Measurements from ENCODE around the gene KBTBD2.
A peak's percentile ranks its signal among the peaks of the same experiment; 100 is the strongest.
"Not testable (repeated sequence)": the region's sequence is repeated elsewhere in the genome, so short reads cannot be mapped to it uniquely, and the experiment has no call there.

The KBTBD2 gene

GRCh38 chr7:32892521-32893206 is 1.1 kb upstream of the KBTBD2 start:
- DNase-seq, result peak in 1 of 2 experiments; percentile 39

- DNase-seq, result peak; percentile 67 to 93
Observed at GRCh38 chr7:32891800-32892520, 400 bp upstream of the KBTBD2 start.

- no peak for DNase-seq
Observed at GRCh38 chr7:32890793-32891042, 842 bp downstream of the KBTBD2 start.

GRCh38 chr7:32890010-32890792 is 1.4 kb downstream of the KBTBD2 start:
- peak in 1 of 2 experiments; percentile 10 for DNase-seq

GRCh38 chr7:32888505-32888904 is 3.1 kb downstream of the KBTBD2 start:
- DNase-seq, result no peak

- no peak for DNase-seq
Observed at GRCh38 chr7:32887395-32887794, 4.2 kb downstream of the KBTBD2 start.

- no peak for DNase-seq
Observed at GRCh38 chr7:32881074-32881982, 10.2 kb downstream of the KBTBD2 start.

GRCh38 chr7:32879460-32879859 is 12.1 kb downstream of the KBTBD2 start:
- DNase-seq, result no peak

GRCh38 chr7:32878023-32878422 is 13.5 kb downstream of the KBTBD2 start:
- not testable (repeated sequence) for DNase-seq

GRCh38 chr7:32872421-32872820 is 19.1 kb downstream of the KBTBD2 start:
- no peak for DNase-seq

- no peak for DNase-seq
Observed at GRCh38 chr7:32871624-32872371, 19.8 kb downstream of the KBTBD2 start.

- DNase-seq, result no peak
Observed at GRCh38 chr7:32870298-32870697, 21.3 kb downstream of the KBTBD2 start.

- DNase-seq, result no peak
Observed at GRCh38 chr7:32869716-32870115, 21.8 kb downstream of the KBTBD2 start.

GRCh38 chr7:32868116-32868515 is 23.4 kb downstream of the KBTBD2 start:
- no peak for DNase-seq

- no peak for DNase-seq
Observed at GRCh38 chr7:32865448-32866030, 26.0 kb downstream of the KBTBD2 start.

- DNase-seq, result not testable (repeated sequence)
Observed at GRCh38 chr7:32863872-32864271, 27.7 kb downstream of the KBTBD2 start.

GRCh38 chr7:32860090-32860489 is 31.5 kb downstream of the KBTBD2 start:
- DNase-seq, result no peak

GRCh38 chr7:32858648-32859047 is 32.9 kb downstream of the KBTBD2 start:
- no peak for DNase-seq

- DNase-seq, result not testable (repeated sequence)
Observed at GRCh38 chr7:32857063-32857462, 34.5 kb downstream of the KBTBD2 start.

GRCh38 chr7:32855837-32856775 is 35.5 kb downstream of the KBTBD2 start:
- not testable (repeated sequence) for DNase-seq
